ENCODE measurements around the gene TMEM187.
A peak's percentile ranks its signal among the peaks of the same experiment; 100 is the strongest.

TMEM187 gene, protein sequence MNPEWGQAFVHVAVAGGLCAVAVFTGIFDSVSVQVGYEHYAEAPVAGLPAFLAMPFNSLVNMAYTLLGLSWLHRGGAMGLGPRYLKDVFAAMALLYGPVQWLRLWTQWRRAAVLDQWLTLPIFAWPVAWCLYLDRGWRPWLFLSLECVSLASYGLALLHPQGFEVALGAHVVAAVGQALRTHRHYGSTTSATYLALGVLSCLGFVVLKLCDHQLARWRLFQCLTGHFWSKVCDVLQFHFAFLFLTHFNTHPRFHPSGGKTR

DNA sequence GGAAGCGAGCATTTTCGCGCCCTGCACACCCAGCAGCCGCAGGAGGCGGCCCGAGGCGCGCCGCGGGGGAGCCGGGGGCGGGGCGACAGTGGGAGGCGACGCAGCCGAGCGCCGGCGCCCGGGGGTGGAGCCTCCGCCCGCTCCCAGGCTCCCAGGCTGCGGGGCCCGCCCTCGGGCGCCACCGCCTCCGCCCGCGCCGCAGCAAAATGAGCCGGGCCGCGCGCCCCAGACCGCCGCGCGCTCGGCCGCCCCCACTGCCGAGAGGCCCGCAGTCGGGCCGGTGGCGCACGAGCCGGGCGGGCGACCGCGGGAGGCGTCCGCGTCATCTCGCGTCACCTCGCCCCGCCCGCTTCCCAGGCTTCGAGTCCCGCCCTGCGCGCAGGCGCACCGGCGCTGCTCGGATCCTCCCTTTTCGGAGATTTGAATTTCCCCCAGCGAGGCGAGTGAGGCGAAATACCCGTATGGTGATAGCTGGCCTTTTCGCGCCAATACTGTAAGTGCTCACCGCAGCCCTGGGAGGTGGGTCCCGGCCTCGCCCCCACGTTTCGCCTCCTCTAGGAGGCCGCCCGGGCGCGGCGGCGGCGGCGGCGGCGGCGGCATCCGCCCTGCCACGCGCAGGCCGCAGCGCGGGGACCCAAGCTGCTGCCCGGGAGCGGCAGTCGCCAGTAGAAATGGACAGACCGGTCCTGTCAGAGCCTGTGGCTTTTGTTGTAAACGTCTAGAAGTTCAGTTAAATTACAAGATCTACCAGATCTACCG, at the start of gene TMEM187:
TSS of gene TMEM187 (plus strand) at position 387 of the 759 bp plus-strand sequence. CDS start 9,309 bp downstream, outside the sequence.
- DNase-seq: peak; percentile 90

DNA sequence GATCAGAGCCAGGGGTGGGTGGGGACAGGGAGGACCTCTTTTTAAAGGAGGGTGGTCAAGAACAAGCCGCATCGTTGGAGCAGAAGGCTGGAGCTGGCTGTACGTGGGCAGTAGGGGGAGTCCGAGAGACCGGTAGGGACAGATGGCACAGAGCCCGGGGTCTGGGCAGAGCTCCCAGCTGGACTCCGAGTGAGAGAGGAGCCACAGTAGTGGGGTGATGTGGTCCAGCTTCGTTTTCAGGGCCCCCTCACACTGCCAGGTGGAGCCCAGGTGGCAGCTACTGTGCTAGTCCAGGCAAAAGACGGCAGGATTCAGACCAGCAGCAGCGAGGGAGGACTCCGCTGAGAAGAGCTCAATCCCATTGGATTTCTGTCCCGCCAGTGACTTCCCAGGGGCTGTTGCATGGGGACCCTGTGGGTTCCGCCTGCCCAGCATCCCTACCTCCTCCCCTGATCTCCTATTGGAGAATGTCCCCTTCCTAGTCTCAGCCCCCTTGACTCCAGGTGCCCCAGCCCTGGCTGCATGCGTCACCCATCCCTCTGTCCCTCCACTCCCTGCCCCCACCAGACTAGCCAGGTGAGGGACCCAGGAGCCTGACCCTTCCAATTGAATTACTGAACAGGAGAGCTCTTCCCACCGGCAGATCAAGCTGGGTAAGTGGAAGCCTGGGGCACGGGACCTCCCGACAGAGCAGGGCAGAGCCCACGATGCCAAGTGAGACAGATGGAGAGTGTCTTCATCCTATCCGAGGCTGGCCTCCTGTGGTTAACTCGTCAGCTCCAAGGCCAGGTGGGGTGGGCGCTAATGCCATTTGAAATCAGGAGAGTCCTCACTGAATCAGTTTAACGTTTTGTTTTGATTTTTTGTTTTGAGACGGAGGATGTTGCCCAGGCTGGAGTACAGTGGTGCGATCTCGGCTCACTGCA, 49.4 kb upstream of the TMEM187 start:
- DNase-seq: no peak

DNA sequence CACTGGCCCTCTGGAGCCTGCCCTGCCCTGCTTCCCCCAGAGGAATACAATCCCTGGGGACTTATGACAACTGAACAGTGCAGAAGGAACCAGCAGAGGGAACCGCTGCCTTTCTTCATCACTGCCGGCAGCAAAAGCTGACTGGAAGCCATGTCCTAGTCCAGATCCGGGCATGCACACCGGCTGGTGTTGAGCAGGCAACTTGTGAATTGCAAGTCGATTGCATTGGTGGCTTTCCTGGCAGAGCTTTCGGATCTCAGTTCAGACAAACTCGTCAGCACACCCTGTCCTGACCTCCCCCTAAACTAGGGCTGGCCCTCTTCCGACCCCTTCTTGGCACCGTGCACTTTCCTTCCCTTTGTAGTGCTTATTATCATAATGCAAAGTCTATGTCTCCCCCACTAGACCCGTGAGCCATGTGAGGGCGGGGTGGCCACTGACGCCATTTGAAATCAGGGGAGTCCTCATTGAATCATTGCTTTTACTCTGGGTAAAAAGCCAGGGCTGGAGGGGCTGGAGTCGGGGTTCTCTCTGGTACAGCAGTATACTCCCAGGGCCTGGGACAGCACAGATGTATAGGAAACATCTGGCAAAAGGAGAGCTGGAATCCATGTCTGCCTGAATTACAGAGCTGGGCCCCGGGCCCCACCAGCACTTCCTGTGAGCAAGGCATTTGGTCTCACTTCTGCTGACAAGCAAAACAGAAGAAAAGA, 48.2 kb upstream of the TMEM187 start:
- peak; percentile 59 for DNase-seq

DNA sequence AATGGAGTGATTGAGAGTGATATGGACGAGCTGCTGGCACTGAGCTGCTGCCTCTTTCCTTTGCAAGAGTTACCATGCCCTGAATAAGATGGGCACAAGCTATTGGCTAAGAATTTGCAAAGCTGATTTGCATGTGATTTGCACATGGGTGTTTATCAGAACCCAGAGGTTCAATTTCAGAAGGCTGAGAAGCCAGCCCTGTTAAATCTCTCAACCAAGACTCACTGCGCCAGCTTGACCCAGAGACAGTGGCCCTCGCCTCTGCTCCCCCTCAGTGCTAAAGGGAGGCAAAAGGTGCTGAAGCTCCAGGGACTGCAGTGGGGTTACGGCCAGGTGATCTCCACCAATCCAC, 47.2 kb upstream of the TMEM187 start:
- peak; percentile 30 for DNase-seq

DNA sequence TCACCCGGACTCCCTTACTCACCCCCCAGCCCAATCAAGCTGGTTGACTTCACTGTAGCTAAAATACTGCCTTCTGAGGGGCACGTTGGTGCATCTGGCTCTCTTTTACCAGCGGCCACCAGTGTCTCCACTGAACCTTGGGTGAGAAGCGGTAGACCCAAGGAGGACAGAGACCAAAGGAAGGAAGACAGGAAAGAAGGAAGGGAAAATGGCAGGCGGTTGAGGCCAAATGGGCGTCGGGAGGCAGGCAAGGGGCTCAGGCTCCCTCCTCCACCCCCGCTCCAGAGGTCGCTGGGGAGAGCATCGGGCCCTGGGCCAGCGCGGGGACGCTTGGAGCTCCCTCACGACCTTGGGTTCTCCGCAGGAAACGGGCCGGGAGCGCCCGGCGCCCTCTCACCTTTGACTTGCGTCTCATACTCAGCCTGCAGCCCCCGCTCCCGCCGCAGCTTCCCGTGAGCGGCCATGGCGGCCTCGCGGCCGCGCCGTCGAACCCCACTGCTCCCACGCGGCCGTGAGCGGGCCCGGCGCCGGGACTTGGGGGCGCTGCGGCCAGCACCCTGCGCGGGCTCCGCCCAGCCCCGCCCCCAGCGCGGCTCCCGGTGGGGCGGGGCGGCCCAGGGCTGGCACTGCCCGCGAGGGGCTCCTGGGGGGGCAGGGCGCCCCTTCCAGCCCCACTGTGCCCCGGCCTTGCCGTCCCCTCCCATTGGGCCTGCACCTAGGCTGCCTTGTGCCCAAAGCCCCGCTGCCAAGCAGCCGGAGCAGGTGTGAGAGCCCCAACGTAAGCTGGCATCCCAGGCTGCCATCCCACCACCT, 46.6 kb upstream of the TMEM187 start, which contains the start of gene ARHGAP4:
TSS of gene ARHGAP4 (minus strand) at position 526 of the 813 bp plus-strand sequence. CDS start at position 464, 62 bp downstream.
- DNase-seq: peak; percentile 46

- no peak for DNase-seq
These were observed 46.0 kb upstream of the TMEM187 start for GRCh38 chrX:153926552-153926857.

GRCh38 chrX:153926858-153927671, 45.5 kb upstream of the TMEM187 start:
- peak; percentile 82 for DNase-seq

GRCh38 chrX:153927672-153927921, 45.0 kb upstream of the TMEM187 start:
- DNase-seq: no peak

DNA sequence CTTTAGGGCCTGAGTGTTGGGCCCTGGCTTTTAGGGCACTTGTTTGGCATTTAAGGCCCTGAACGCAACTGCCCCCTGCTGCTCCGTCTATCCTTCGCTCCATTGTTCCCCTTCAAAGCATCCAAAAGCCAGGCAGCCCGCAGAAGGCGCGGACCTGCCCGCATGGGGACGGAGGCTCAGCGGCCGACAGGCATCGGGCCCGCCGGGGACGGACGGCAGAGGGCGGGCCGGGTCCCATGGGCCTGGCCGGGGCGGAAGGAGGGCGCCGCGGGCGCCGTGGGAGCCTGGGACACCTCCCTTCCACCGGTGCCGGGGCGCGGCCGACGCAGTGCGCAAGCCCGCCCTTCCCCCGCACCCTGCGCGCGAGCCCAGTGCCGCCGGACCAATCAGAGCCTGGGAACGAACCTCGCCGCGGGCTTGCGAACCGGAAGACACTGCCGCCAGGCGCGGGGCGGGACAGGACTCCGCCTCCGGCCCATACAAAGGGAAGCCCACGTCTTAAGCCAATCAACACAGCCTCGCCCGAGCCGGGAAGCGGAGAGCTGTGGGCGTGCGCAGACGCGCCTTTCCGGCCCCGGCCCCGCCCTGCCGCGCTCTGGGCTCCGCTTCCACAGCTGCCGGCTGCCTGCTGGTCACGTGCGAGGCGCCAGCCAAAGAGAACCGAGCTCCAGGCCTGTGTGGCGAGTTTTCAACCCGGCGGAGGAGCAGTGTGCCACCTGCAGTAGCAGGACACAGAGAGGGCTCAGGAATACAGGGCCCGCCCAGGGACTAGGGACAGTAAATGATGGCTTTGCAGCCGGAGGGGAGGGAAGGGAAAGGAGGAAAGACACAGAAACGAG, 44.4 kb upstream of the TMEM187 start:
- DNase-seq: peak; percentile 96

DNA sequence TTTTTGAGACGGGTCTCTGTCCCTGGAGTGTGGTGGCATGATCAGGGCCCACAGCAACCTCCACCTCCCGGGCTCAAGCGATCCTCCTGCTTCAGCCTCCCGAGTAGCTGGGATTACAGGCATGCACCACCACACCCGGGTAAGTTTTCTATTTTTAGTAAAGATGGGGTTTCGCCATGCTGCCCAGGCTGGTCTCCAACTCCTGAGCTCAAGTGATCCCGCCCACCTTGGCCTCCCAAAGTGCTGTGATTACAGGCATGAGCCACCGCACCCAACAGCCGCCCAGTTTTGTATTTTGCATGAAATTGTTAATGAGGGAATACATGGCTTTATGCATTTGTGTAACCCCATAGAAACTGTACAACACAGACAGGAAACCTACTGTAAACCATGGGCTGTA, 43.7 kb upstream of the TMEM187 start:
- no peak for DNase-seq

- DNase-seq: no peak
These were observed 43.0 kb upstream of the TMEM187 start for GRCh38 chrX:153929576-153929975.

DNA sequence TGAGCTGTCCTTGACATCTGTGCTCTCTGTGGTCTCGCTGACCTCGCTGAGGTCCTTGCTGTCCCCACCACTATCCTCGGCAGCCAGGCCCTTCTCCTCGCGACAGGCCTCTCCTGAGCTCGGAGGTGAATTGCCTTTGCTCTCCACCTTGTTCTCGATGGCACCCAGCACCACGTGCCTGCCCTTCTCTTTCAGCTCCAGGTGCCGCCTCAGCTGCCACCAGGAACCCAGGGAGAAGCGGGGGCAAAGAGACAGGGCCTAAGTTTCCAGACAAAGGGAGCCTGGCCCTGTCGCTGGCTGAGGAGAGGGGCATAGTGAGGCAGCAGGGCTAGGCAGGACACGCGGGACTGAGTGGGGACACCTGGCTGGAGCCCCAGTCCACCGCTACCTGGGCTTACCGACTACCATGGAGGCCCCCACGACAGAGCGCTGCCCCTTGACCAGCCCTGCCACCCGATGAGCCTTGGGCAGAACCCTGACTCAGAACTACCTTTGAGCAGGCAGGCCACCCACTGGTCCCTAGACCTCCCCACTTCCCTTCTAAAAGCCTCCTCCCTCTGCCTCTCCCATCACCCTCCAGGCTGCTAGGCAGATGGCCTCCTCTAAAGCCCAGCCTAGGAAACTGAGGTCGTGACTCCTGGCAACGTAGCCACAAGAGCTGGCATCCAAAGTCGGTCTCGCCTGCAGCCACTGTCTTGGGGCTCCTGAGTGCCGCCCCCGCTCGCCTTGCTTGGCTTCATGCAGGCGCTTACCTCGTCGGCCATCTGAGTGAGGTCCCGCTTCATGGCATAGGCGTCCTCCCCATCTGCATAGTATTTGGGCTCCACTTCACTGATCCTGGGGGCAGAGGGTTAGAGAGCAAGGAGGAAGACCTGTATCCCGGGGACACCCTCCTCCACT, 42.3 kb upstream of the TMEM187 start:
- DNase-seq: no peak

DNA sequence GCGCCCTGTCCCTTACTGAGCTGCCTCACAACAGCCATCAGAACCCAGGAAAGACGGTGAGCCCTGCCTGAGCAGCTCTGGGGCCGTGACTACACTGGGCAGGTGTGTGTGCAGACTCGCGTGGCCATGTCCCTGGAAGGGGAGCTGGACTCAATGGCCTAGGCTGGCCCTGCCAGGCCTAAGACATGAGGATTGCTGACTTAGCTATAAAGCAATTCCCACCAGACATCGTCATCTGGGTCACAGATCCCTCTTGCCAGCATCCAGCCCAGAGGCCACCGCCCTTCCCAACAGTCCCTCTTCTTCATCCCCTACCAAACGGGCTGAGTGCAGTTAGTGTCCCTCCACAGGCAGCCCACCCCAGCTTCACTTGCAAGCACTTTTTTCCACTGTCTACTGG, 41.4 kb upstream of the TMEM187 start:
- no peak for DNase-seq

DNA sequence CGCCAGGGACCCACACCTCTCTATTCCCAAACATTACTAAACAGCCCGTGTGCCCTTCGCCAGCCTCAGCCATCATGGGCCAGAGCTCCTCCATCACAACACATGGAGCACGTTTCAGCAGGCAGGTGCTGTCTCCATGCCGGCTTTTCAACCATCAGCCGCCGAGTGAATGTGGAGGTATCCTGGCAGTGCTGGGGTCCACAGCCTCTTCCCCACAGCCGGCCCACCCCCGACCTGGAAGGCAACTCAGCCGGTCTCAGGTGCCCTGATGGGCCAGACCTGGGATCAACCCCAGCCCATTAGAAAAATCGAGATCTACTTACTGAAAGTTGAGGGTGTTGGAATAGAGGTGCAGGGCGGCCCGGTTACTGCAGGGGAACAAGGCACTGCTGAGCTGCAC, 40.8 kb upstream of the TMEM187 start:
- DNase-seq: no peak

DNA sequence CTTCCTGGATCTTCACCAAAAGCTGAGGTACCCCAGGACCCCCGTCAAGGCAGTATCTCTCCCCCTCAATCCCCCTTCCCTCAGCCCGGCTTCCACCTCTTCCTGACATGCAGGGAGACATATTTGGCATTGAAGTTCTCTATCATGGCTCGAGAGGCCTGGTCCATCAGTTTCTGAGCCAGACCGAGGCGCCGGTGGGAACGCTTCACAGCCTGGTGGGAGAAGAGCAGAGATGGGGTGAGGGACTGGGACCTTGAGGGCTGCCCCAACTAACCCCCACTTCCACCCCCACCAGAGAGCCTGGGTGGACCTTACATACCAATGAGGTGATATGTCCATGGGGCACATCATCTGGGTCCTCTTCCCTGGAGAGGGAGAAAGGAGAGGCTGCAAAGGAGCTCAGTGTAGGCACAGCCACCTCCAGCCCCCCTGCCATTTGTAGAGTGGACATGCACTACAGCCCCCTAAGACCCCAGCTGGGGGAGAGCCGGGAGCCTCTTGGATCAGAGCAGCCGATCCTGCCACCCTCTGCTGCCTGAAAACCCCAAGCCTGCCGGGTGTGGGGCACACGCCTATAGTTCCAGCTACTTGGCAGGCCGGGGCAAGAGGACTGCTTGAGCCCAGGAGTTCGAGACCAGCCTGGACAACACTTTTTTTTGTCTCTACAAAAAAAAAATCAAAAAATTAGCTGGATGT, 40.2 kb upstream of the TMEM187 start:
- no peak for DNase-seq

DNA sequence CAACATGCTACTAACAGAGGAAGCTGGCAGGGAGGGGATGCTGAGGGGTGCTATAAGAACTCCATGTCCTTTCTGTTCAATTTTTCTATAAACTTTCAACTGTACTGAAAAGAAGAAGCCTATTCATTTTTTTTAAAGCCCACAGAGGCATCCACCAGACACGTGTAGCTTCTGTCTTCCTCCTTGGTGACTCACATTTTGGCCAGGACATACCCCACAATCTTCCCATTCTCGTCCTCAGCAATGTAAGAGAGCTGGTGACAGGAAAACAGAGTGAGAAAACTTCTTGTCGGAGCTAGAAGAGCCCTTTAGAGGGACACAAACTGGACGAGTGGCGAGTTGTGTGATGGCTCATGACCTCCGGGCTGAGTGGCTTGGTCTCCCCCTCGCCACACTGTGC, 38.8 kb upstream of the TMEM187 start:
- DNase-seq: no peak

- no peak for DNase-seq
These were observed 38.3 kb upstream of the TMEM187 start for GRCh38 chrX:153934148-153934761.

DNA sequence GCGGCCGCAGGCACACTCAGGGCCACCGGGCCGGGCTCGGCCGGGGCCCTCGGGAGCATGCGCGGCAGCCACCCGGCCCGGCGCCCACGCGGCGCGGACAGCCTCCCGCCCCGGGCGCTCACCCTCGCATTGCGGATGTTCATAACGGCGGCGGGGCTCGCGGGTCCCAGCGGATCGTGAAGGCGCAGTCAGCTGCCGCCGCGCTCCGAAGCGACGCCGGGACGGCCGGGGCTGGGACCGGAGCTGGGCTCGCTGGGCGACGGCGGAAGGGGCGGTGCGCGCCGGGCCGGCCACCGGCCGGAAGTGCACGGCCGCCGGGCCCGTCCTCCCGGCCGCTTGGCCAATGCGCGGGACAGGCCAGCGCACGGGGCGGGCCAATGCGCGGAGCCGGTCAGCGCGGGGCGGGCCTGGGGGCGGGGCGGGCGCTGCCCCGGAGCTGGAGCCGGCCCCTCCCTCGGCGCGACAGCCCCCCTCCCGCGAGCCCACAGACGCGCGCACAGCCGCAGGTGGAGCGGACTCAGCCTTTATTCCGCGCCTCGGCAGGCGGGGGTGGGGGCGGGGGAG, 37.7 kb upstream of the TMEM187 start, which contains the start of gene NAA10:
TSS of gene NAA10 (minus strand) at position 276 of the 564 bp plus-strand sequence. CDS start at position 143, 133 bp downstream.
- DNase-seq: peak; percentile 71
